Endothelial cell (in vitro differentiated cells): ENCODE results near the gene PRRC2B. TPM values are rescaled to one million over a fixed set of nuclear protein-coding genes. Genes with fewer than 3 reads are reported as not detected.

ENCODE experiments used
- DNase-seq: peaks from one replicate; pipeline ENCODE4 v3.0.0; 2021; ENCODE audit warnings: low spot score
- H3K27ac Mint-ChIP-seq: one replicate; pipeline ENCODE4 v1.8.0; 2021; ENCODE audit warnings: mixed read lengths, inconsistent platforms; ENCODE audit not compliant: unreplicated experiment
- H3K27me3 Mint-ChIP-seq: one replicate; pipeline ENCODE4 v1.8.0; 2021; ENCODE audit warnings: mild to moderate bottlenecking, moderate library complexity, mixed read lengths, inconsistent platforms; ENCODE audit not compliant: unreplicated experiment
- H3K36me3 Mint-ChIP-seq: one replicate; pipeline ENCODE4 v1.8.0; 2021; ENCODE audit warnings: mild to moderate bottlenecking, low read depth, mixed read lengths, inconsistent platforms; ENCODE audit not compliant: unreplicated experiment
- H3K4me1 Mint-ChIP-seq: one replicate; pipeline ENCODE4 v1.8.0; 2021; ENCODE audit warnings: mild to moderate bottlenecking, mixed read lengths, inconsistent platforms; ENCODE audit not compliant: unreplicated experiment
- H3K4me3 Mint-ChIP-seq: one replicate; pipeline ENCODE4 v1.8.0; 2021; ENCODE audit warnings: mild to moderate bottlenecking, mixed read lengths, inconsistent platforms; ENCODE audit not compliant: unreplicated experiment
- H3K9me3 Mint-ChIP-seq: one replicate; pipeline ENCODE4 v1.8.0; 2021; ENCODE audit warnings: mixed read lengths, inconsistent platforms; ENCODE audit not compliant: unreplicated experiment
- total RNA-seq: library from RNA; stranded (reverse); fragmentation: NEBNext Ultra II Directional; extraction: Animal tissue kit (Norgen Biotek cat#: 25700); gene quantifications from one replicate; pipeline ENCODE4 v1.2.1, GENCODE V29; 2021; ENCODE audit not compliant: unreplicated experiment
- TF ChIP-seq, protein P1 (sequence below): fragments of 200-600 bp; sonication (generic); IDR thresholded peaks from one replicate; pipeline ENCODE4 v1.5.0; 2021; ENCODE audit warnings: antibody characterized with exemption; ENCODE audit not compliant: unreplicated experiment

Gene PRRC2B
- total RNA-seq, 1 donor from 2014 or later, result 350 TPM

DNA sequence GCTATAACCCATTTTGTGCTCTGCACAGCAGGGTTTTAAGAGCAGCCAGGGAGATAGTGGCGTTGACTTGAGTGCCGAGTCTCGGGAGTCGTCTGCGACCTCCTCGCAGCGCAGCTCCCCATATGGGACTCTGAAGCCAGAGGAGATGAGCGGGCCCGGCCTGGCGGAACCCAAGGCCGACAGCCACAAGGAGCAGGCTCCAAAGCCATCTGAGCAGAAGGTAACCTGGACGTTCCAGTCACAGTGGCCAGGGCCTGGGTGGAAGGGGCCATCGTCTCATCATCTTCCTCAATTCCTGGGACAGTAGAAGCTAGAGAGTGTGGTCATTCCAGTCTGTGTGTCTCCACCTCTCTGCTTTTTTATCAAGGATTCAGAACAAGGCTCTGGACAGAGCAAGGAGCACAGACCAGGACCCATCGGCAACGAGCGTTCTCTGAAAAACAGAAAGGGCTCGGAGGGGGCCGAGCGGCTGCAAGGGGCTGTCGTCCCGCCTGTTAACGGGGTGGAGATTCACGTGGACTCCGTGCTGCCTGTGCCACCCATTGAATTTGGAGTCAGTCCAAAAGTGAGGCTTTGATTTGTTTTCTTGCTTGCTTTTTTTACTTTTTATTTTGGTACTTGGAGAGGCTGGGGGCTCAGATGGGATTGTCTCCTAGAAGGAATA, 88.6 kb downstream of the PRRC2B start:
- peak overlapping the region; percentile 73 for H3K27ac Mint-ChIP-seq
- H3K9me3 Mint-ChIP-seq, result no peaks in the 10 kb centered on the region
- DNase-seq, result no peak
- TF ChIP-seq, protein P1, sequence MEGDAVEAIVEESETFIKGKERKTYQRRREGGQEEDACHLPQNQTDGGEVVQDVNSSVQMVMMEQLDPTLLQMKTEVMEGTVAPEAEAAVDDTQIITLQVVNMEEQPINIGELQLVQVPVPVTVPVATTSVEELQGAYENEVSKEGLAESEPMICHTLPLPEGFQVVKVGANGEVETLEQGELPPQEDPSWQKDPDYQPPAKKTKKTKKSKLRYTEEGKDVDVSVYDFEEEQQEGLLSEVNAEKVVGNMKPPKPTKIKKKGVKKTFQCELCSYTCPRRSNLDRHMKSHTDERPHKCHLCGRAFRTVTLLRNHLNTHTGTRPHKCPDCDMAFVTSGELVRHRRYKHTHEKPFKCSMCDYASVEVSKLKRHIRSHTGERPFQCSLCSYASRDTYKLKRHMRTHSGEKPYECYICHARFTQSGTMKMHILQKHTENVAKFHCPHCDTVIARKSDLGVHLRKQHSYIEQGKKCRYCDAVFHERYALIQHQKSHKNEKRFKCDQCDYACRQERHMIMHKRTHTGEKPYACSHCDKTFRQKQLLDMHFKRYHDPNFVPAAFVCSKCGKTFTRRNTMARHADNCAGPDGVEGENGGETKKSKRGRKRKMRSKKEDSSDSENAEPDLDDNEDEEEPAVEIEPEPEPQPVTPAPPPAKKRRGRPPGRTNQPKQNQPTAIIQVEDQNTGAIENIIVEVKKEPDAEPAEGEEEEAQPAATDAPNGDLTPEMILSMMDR, result no peak
- H3K4me1 Mint-ChIP-seq, result no peaks in the 10 kb centered on the region
- peaks cover 26% of the 10 kb centered on the region for H3K27me3 Mint-ChIP-seq
- peaks cover 70% of the 10 kb centered on the region for H3K36me3 Mint-ChIP-seq
- peak overlapping the region; percentile 85 for H3K4me3 Mint-ChIP-seq

- TF ChIP-seq, protein P1, result no peak
- Mint-ChIP-seq H3K9me3 (no peaks in the 10 kb centered on the region), H3K4me1 (no peaks in the 10 kb centered on the region), H3K27me3 (peaks cover 28% of the 10 kb centered on the region), H3K36me3 (peaks cover 76% of the 10 kb centered on the region), H3K4me3 (no peak overlapping the region), H3K27ac (no peak overlapping the region)
- no peak for DNase-seq
Observed at GRCh38 chr9:131483319-131484050, 89.6 kb downstream of the PRRC2B start.

- no peak overlapping the region for H3K27ac Mint-ChIP-seq
- no peak for DNase-seq
- H3K36me3 Mint-ChIP-seq, result peaks cover 78% of the 10 kb centered on the region
- peaks cover 27% of the 10 kb centered on the region for H3K27me3 Mint-ChIP-seq
- no peaks in the 10 kb centered on the region for H3K9me3 Mint-ChIP-seq
- TF ChIP-seq, protein P1, result no peak
- H3K4me1 Mint-ChIP-seq, result no peaks in the 10 kb centered on the region
- H3K4me3 Mint-ChIP-seq, result no peak overlapping the region
Observed at GRCh38 chr9:131484051-131484445, 90.2 kb downstream of the PRRC2B start.

DNA sequence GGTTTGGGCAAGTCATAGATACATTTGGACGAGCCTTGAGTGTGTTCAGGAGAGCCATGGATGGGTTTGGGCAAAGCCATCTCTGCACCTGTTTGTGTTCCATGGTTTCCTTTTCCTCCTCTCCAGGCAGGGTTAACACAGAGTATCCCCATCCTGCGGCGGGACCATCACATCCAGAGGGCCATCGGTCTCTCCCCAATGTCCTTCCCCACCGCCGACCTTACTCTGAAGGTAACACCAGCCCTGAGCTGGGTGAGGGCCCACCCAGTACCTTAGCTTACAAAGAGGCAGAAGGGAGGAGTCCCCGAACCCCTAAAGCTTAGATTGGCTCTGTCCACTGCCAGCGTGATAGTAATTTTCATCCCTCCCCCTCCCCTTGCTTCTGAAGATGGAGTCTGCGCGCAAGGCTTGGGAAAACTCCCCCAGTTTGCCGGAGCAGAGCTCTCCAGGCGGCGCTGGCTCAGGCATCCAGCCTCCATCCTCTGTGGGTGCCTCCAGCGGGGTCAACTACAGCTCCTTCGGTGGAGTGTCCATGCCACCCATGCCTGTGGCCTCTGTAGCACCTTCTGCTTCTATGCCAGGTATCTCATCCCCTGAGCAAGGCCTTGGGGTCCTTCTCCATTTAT, 90.8 kb downstream of the PRRC2B start:
- no peak for DNase-seq
- TF ChIP-seq, protein P1, result no peak
- Mint-ChIP-seq H3K4me1 (no peaks in the 10 kb centered on the region), H3K36me3 (peaks cover 79% of the 10 kb centered on the region), H3K4me3 (no peak overlapping the region), H3K27me3 (peaks cover 25% of the 10 kb centered on the region), H3K9me3 (no peaks in the 10 kb centered on the region), H3K27ac (no peak overlapping the region)

DNA sequence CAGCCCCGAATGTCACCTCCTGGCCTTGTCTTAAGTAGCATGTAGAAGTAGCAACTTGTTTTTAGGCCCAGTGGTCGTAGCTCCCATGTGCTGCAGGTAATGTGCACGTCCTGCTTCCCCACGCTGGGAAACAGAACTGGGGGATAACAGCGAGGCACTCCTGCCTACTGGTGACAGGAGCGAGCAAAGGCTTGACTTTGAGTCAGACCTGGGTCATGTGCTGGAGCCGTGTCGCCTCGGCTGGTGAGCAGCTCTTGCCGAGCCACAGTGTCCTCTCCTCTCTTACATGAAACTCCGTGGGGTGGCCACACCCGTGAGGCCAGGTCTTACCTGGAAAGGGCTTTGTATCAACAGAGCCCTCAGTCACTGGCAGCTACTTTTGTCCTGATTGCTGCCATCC, 91.3 kb downstream of the PRRC2B start:
- H3K4me3 Mint-ChIP-seq, result no peak overlapping the region
- TF ChIP-seq, protein P1, result no peak
- no peaks in the 10 kb centered on the region for H3K4me1 Mint-ChIP-seq
- DNase-seq, result no peak
- H3K27me3 Mint-ChIP-seq, result peaks cover 28% of the 10 kb centered on the region
- H3K36me3 Mint-ChIP-seq, result peaks cover 80% of the 10 kb centered on the region
- no peaks in the 10 kb centered on the region for H3K9me3 Mint-ChIP-seq
- no peak overlapping the region for H3K27ac Mint-ChIP-seq
